Upper lobe of left lung (tissue), 4 donors: ENCODE measurements around the gene REPS1.

Source experiments
- CTCF ChIP-seq, 6 experiments: fragments of 450-650 bp in 4 of 6; fragments of 200-600 bp in 2 of 6; sonication (generic) in 2 of 6; IDR thresholded peaks; one replicate each; pipeline ENCODE4 v1.5.1; 2016 to 2019; ENCODE audit warnings: antibody characterized with exemption in 6 of 6
- EP300 ChIP-seq, 4 donors: sonication (generic); formaldehyde crosslinking; IDR thresholded peaks; one replicate each; pipeline ENCODE4 v1.5.1; 2017; ENCODE audit warnings: antibody characterized with exemption in 4 of 4, control low read depth in 2 of 4
- POLR2A ChIP-seq, 4 donors: fragments of 450-650 bp; IDR thresholded peaks; one replicate each; pipeline ENCODE4 v1.5.1; 2016 to 2017; ENCODE audit warnings: antibody characterized with exemption in 4 of 4, mild to moderate bottlenecking in 2 of 4
- POLR2AphosphoS5 ChIP-seq, 2 donors: sonication (generic); formaldehyde crosslinking; IDR thresholded peaks; one replicate each; pipeline ENCODE4 v1.5.1; 2017; ENCODE audit warnings: antibody characterized with exemption in 2 of 2

GRCh38 chr6:139028658-139029469 lies 40.8 kb upstream of the REPS1 start, which contains the start of gene ABRACL:
- peak in 2 of 4 donors; percentile 59 to 61 for TF ChIP-seq POLR2A (IDR thresholded peaks at IDR 0.05)
- TF ChIP-seq CTCF (IDR thresholded peaks at IDR 0.05): peak in 2 of 6 experiments; percentile 2 to 9
- TF ChIP-seq EP300 (IDR thresholded peaks at IDR 0.05): no peak
- peak; percentile 6 to 42 for TF ChIP-seq POLR2AphosphoS5 (IDR thresholded peaks at IDR 0.05)
